HCT116 (cell line): ENCODE data around the gene AKAP8. TPM values are rescaled to one million over a fixed set of nuclear protein-coding genes. Genes with fewer than 3 reads are reported as not detected.

Experiments used
- ATAC-seq: fragments of 200-7000 bp; cut with Tn5 transposase; 2 replicates; pipeline ENCODE4 v1.9.1; 2020; ENCODE audit warnings: mild to moderate bottlenecking, moderate library complexity
- BruUV-seq: library from RNA; stranded (reverse); fragments of 400-500 nt; replicated peaks from 2 replicates; lab custom pipeline; 2021; lab: Mats Ljungman, UMichigan
- CTCF ChIA-PET: fragments of 300-600 bp; sonication (Branson Sonifier 250); formaldehyde crosslinking; loops from one replicate; lab custom pipeline; 2021; ENCODE audit warnings: antibody characterized with exemption; lab: Charles Lee
- POLR2A ChIA-PET: fragments of 300-600, 350-600 bp; sonication (Branson Sonifier 250); formaldehyde crosslinking; loops from one replicate; lab custom pipeline; 2021; ENCODE audit warnings: antibody characterized with exemption; lab: Charles Lee
- RAD21 ChIA-PET, 2 experiments: fragments of 300-600 bp; sonication (Branson Sonifier 250); formaldehyde crosslinking; loops; one replicate each; lab custom pipeline; 2023; ENCODE audit warnings: low total read pairs in 2 of 2; ENCODE audit not compliant: uncharacterized antibody in 2 of 2, unreplicated experiment in 2 of 2, low non-redundant PET in 1 of 2; lab: Charles Lee
- DNase-seq: peaks from one replicate; pipeline ENCODE4 v3.0.0-alpha.2; 2010; ENCODE audit warnings: low read depth, low spot score
- H2AFZ ChIP-seq: fragments of 200-600 bp; shearing (Covaris generic), sonication (generic); 2 replicates; pipeline ENCODE4 v1.6.1; 2017; ENCODE audit warnings: low read depth, mixed run types, mixed read lengths, antibody characterized with exemption, low read length; ENCODE audit not compliant: poor library complexity, severe bottlenecking
- H3K27ac ChIP-seq: 2 replicates; pipeline ENCODE4 v1.5.1; 2012; ENCODE audit warnings: low read depth, low read length
- H3K27me3 ChIP-seq: fragments of 200-600 bp; sonication (generic); 2 replicates; pipeline ENCODE4 v1.6.1; 2016; ENCODE audit warnings: mixed run types, low read length, mixed read lengths; ENCODE audit not compliant: insufficient read depth
- H3K36me3 ChIP-seq, 2 experiments: fragments of 200-500 bp in 1 of 2; fragments of 200-600 bp in 1 of 2; sonication (Bioruptor generic) in 1 of 2; sonication (generic) in 1 of 2; 2 replicates each; pipeline versions ENCODE4 v1.5.1 to v1.6.1; 2014 to 2016; ENCODE audit warnings: low read length in 2 of 2, inconsistent platforms in 1 of 2, mixed read lengths in 1 of 2, mixed run types in 1 of 2; ENCODE audit not compliant: insufficient read depth in 2 of 2, control insufficient read depth in 1 of 2
- H3K4me1 ChIP-seq, 2 experiments: fragments of 200-600 bp in 1 of 2; sonication (generic) in 1 of 2; 2 replicates each; pipeline versions ENCODE4 v1.5.1 to v1.6.1; 2012 to 2017; ENCODE audit warnings: low read length in 2 of 2, inconsistent platforms in 1 of 2, mild to moderate bottlenecking in 1 of 2, mixed read lengths in 1 of 2, mixed run types in 1 of 2, moderate library complexity in 1 of 2; ENCODE audit not compliant: insufficient read depth in 2 of 2, control insufficient read depth in 1 of 2
- H3K4me2 ChIP-seq: fragments of 200-600 bp; sonication (generic); 2 replicates; pipeline ENCODE4 v1.6.1; 2017; ENCODE audit warnings: mixed run types, low read length, mixed read lengths
- H3K4me3 ChIP-seq, 2 experiments: fragments of 200-600 bp in 1 of 2; sonication (generic) in 1 of 2; replicated peaks in 1 of 2; 2 replicates each; pipeline ENCODE4 v1.5.1; 2011 to 2016; ENCODE audit warnings: low read length in 2 of 2, control low read depth in 1 of 2, low read depth in 1 of 2, mild to moderate bottlenecking in 1 of 2, mixed read lengths in 1 of 2, mixed run types in 1 of 2
- H3K79me2 ChIP-seq: fragments of 200-600 bp; sonication (generic); 2 replicates; pipeline ENCODE4 v1.6.1; 2017; ENCODE audit warnings: mild to moderate bottlenecking, mixed run types, low read length, moderate library complexity, mixed read lengths; ENCODE audit not compliant: insufficient read depth
- H3K9ac ChIP-seq: fragments of 200-600 bp; sonication (generic); 2 replicates; pipeline ENCODE4 v1.6.1; 2016; ENCODE audit warnings: low read length, mixed read lengths
- H3K9me2 ChIP-seq: fragments of 200-600 bp; sonication (generic), shearing (Covaris generic); 2 replicates; pipeline ENCODE4 v1.6.1; 2017; ENCODE audit warnings: mixed run types, mild to moderate bottlenecking, moderate library complexity; ENCODE audit not compliant: insufficient read depth
- H3K9me3 ChIP-seq, 2 experiments: fragments of 200-500 bp in 1 of 2; fragments of 200-600 bp in 1 of 2; sonication (Bioruptor generic) in 1 of 2; sonication (generic) in 1 of 2; 2 replicates each; pipeline ENCODE4 v1.6.1; 2014 to 2017; ENCODE audit warnings: low read length in 2 of 2, mixed read lengths in 2 of 2, inconsistent platforms in 1 of 2, low read depth in 1 of 2, mild to moderate bottlenecking in 1 of 2, mixed run types in 1 of 2, moderate library complexity in 1 of 2; ENCODE audit not compliant: control insufficient read depth in 1 of 2, insufficient read depth in 1 of 2
- H4K20me1 ChIP-seq: fragments of 200-600 bp; sonication (generic), shearing (Covaris generic); 2 replicates; pipeline ENCODE4 v1.6.1; 2017; ENCODE audit warnings: mixed run types, mild to moderate bottlenecking, moderate library complexity; ENCODE audit not compliant: insufficient read depth
- CEBPB ChIP-seq: IDR thresholded peaks from 2 replicates; pipeline ENCODE4 v1.6.1; 2012; ENCODE audit warnings: low read depth
- EGR1 ChIP-seq: IDR thresholded peaks from 2 replicates; pipeline ENCODE4 v1.6.1; 2012; ENCODE audit warnings: low read depth
- ELF1 ChIP-seq: IDR thresholded peaks from 2 replicates; pipeline ENCODE4 v1.6.1; 2012; ENCODE audit warnings: low read depth, borderline replicate concordance
- EZH2 ChIP-seq: fragments of 200-600 bp; sonication (generic); IDR thresholded peaks from 2 replicates; pipeline ENCODE4 v1.6.1; 2017; ENCODE audit warnings: antibody characterized with exemption, mixed run types
- EZH2phosphoT487 ChIP-seq: fragments of 200-600 bp; IDR thresholded peaks from 2 replicates; pipeline ENCODE4 v1.6.1; 2018; ENCODE audit warnings: antibody characterized with exemption, borderline replicate concordance
- FOSL1 ChIP-seq: IDR thresholded peaks from 2 replicates; pipeline ENCODE4 v1.6.1; 2012; ENCODE audit warnings: low read depth
- POLR2A ChIP-seq: IDR thresholded peaks from 2 replicates; pipeline ENCODE4 v1.7.0; 2011; ENCODE audit warnings: borderline replicate concordance; ENCODE audit not compliant: insufficient read depth, insufficient read length; ENCODE audit errors: extremely low read depth
- POLR2AphosphoS5 ChIP-seq: IDR thresholded peaks from 2 replicates; pipeline ENCODE4 v1.6.1; 2011; ENCODE audit warnings: mild to moderate bottlenecking, low read depth, low read length, moderate library complexity
- RAD21 ChIP-seq: IDR thresholded peaks from 2 replicates; pipeline ENCODE4 v1.6.1; 2012; ENCODE audit warnings: low read depth, mild to moderate bottlenecking
- SIN3A ChIP-seq: IDR thresholded peaks from 2 replicates; pipeline ENCODE4 v1.6.1; 2012; ENCODE audit warnings: low read depth
- SRF ChIP-seq: IDR thresholded peaks from 2 replicates; pipeline ENCODE4 v1.6.1; 2012; ENCODE audit warnings: low read depth
- YY1 ChIP-seq: IDR thresholded peaks from 2 replicates; pipeline ENCODE4 v1.6.1; 2011; ENCODE audit warnings: low read length, low read depth, moderate library complexity, mild to moderate bottlenecking; ENCODE audit not compliant: insufficient replicate concordance; ENCODE audit errors: extremely low read depth
- ZFX ChIP-seq: fragments of 450-650 bp; IDR thresholded peaks from 2 replicates; pipeline ENCODE4 v1.6.1; 2017
- ZNF274 ChIP-seq: fragments of 200-500 bp; sonication (Bioruptor generic); IDR thresholded peaks from 2 replicates; pipeline ENCODE4 v1.6.1; 2014; ENCODE audit warnings: mild to moderate bottlenecking, low read depth, low read length, inconsistent platforms
- intact Hi-C: fragments of 100-400 bp; cut with micrococcal nuclease; formaldehyde crosslinking; loops from 2 replicates; pipeline ENCODE4 v1.10.0; 2022
- total RNA-seq: library from RNA; stranded (reverse); gene quantifications from one replicate; pipeline ENCODE4 v1.2.1, GENCODE V29; 2021; ENCODE audit not compliant: unreplicated experiment
- TF ChIP-seq, protein P1 (sequence below): IDR thresholded peaks from 2 replicates; pipeline ENCODE4 v1.6.1; 2012
- TF ChIP-seq, protein P2 (sequence below), 3 experiments: fragments of 200-600 bp in 1 of 3; sonication (generic) in 1 of 3; IDR thresholded peaks in 2 of 3; conservative IDR thresholded peaks in 1 of 3; 2 replicates each; pipeline ENCODE4 v1.5.1; 2012 to 2017; ENCODE audit warnings: low read depth in 2 of 3, low read length in 2 of 3, antibody characterized with exemption in 1 of 3, borderline replicate concordance in 1 of 3, control low read depth in 1 of 3, mild to moderate bottlenecking in 1 of 3, mixed read lengths in 1 of 3, mixed run types in 1 of 3, moderate library complexity in 1 of 3; ENCODE audit not compliant: insufficient read depth in 1 of 3
- TF ChIP-seq, protein P3 (sequence below): IDR thresholded peaks from 2 replicates; pipeline ENCODE4 v1.6.1; 2012; ENCODE audit warnings: low read depth

AKAP8 gene
- total RNA-seq, 1 experiment from 2014 or later = 50.6 TPM

DNA sequence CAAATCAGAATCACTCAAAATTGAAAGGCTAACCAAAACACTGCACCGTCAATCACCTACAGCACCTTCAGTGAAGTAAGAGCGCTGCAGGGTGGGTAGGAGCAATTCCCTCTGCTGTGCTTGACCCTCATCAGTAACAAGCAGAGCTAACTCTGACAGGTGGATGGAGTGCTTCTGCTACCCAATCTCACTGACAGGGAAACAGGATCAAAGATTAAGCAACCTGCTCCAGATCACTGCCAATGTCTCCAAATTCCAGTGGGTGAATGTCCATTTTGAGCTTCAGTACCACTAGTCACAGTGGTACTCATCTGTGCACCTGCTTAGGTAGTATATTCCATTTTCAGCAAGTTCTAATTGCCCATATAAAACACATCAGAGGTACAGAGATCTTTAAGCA, 72.4 kb downstream of the AKAP8 start:
- CTCF ChIA-PET = no interaction called here
- H3K9me2 ChIP-seq = no peaks in the 10 kb centered on the region
- DNase-seq = no peak
- H3K9ac ChIP-seq = no peak overlapping the region
- ATAC-seq = no peak
- H4K20me1 ChIP-seq = 0 out of 2 replicates have a peak, but pooled peaks cover 4% of the 10 kb centered on the region
- H3K27me3 ChIP-seq = no peaks in the 10 kb centered on the region
- H3K4me3 ChIP-seq = no peak overlapping the region
- H3K27ac ChIP-seq = no peak overlapping the region
- H3K9me3 ChIP-seq = 0 out of 4 replicates have a peak, but pooled peaks cover 0 to 4% of the 10 kb centered on the region in 2 experiments
- no peaks in the 10 kb centered on the region for H3K4me1 ChIP-seq
- no peak overlapping the region for H2AFZ ChIP-seq
- intact Hi-C loops = no loop called here
- POLR2A ChIA-PET = no interaction called here
- no peaks in the 10 kb centered on the region for H3K36me3 ChIP-seq
- peaks cover 98% of the 10 kb centered on the region for H3K79me2 ChIP-seq
- BruUV-seq = no TSS peak
- H3K4me2 ChIP-seq = no peak overlapping the region
- no peak for TF ChIP-seq EZH2phosphoT487
- TF ChIP-seq FOSL1 = no peak
- no peak for TF ChIP-seq POLR2AphosphoS5
- TF ChIP-seq CEBPB = no peak
- TF ChIP-seq ELF1 = no peak
- TF ChIP-seq, protein P1, sequence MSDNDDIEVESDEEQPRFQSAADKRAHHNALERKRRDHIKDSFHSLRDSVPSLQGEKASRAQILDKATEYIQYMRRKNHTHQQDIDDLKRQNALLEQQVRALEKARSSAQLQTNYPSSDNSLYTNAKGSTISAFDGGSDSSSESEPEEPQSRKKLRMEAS = no peak
- no peak for TF ChIP-seq ZNF274
- no peak for TF ChIP-seq SRF
- TF ChIP-seq SIN3A = no peak
- no peak for TF ChIP-seq RAD21
- TF ChIP-seq, protein P2, sequence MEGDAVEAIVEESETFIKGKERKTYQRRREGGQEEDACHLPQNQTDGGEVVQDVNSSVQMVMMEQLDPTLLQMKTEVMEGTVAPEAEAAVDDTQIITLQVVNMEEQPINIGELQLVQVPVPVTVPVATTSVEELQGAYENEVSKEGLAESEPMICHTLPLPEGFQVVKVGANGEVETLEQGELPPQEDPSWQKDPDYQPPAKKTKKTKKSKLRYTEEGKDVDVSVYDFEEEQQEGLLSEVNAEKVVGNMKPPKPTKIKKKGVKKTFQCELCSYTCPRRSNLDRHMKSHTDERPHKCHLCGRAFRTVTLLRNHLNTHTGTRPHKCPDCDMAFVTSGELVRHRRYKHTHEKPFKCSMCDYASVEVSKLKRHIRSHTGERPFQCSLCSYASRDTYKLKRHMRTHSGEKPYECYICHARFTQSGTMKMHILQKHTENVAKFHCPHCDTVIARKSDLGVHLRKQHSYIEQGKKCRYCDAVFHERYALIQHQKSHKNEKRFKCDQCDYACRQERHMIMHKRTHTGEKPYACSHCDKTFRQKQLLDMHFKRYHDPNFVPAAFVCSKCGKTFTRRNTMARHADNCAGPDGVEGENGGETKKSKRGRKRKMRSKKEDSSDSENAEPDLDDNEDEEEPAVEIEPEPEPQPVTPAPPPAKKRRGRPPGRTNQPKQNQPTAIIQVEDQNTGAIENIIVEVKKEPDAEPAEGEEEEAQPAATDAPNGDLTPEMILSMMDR (IDR thresholded peaks at IDR 0.05 in 2 of 3, conservative IDR thresholded peaks at IDR 0.05 in 1 of 3; ENCODE audit: borderline replicate concordance in 1 of 3, insufficient read depth in 1 of 3, low read depth in 2 of 3, low read length in 2 of 3) = no peak
- TF ChIP-seq EGR1 = no peak
- TF ChIP-seq EZH2 = no peak
- no peak for TF ChIP-seq ZFX
- no peak for TF ChIP-seq YY1
- TF ChIP-seq POLR2A = no peak
- TF ChIP-seq, protein P3, sequence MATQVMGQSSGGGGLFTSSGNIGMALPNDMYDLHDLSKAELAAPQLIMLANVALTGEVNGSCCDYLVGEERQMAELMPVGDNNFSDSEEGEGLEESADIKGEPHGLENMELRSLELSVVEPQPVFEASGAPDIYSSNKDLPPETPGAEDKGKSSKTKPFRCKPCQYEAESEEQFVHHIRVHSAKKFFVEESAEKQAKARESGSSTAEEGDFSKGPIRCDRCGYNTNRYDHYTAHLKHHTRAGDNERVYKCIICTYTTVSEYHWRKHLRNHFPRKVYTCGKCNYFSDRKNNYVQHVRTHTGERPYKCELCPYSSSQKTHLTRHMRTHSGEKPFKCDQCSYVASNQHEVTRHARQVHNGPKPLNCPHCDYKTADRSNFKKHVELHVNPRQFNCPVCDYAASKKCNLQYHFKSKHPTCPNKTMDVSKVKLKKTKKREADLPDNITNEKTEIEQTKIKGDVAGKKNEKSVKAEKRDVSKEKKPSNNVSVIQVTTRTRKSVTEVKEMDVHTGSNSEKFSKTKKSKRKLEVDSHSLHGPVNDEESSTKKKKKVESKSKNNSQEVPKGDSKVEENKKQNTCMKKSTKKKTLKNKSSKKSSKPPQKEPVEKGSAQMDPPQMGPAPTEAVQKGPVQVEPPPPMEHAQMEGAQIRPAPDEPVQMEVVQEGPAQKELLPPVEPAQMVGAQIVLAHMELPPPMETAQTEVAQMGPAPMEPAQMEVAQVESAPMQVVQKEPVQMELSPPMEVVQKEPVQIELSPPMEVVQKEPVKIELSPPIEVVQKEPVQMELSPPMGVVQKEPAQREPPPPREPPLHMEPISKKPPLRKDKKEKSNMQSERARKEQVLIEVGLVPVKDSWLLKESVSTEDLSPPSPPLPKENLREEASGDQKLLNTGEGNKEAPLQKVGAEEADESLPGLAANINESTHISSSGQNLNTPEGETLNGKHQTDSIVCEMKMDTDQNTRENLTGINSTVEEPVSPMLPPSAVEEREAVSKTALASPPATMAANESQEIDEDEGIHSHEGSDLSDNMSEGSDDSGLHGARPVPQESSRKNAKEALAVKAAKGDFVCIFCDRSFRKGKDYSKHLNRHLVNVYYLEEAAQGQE = no peak
- RAD21 ChIA-PET = no interaction called here
